H1 (cell line): ENCODE data around the gene KRT9. TPM values are rescaled to one million over a fixed set of nuclear protein-coding genes. Genes with fewer than 3 reads are reported as not detected.

ENCODE experiments used
- CTCF ChIA-PET: fragments of 300-600 bp; sonication (Branson Sonifier 250); formaldehyde crosslinking; loops from one replicate; lab custom pipeline; 2021; ENCODE audit not compliant: partially characterized antibody; lab: Charles Lee
- POLR2A ChIA-PET: fragments of 300-600 bp; sonication (Branson Sonifier 250); formaldehyde crosslinking; loops from one replicate; lab custom pipeline; 2021; ENCODE audit warnings: inconsistent platforms; ENCODE audit not compliant: partially characterized antibody; lab: Charles Lee
- DNase-seq, 2 experiments: peaks; one replicate each; pipeline versions ENCODE4 v3.0.0 to v3.0.0-alpha.2; 2010 to 2022; ENCODE audit warnings: low spot score in 2 of 2, low read depth in 1 of 2, mixed read lengths in 1 of 2
- FAIRE-seq: peaks from 2 replicates; lab custom pipeline; 2011; peaks lifted over from hg19 to GRCh38; lab: Jason Lieb, UNC
- H2AFZ ChIP-seq: 2 replicates; pipeline ENCODE4 v1.8.1; 2012; ENCODE audit warnings: low read length, inconsistent platforms
- H2AK5ac ChIP-seq: 2 replicates; pipeline ENCODE4 v1.6.1; 2013; ENCODE audit warnings: low read depth, low read length
- H2BK120ac ChIP-seq: replicated peaks from 2 replicates; pipeline ENCODE3; 2013; ENCODE audit warnings: low read depth, low read length, inconsistent platforms
- H2BK12ac ChIP-seq: 2 replicates; pipeline ENCODE4 v1.6.1; 2013; ENCODE audit warnings: low read depth, low read length
- H2BK15ac ChIP-seq: 2 replicates; pipeline ENCODE4 v1.6.1; 2013; ENCODE audit warnings: low read length
- H2BK20ac ChIP-seq: 2 replicates; pipeline ENCODE4 v1.6.1; 2013; ENCODE audit warnings: low read length
- H2BK5ac ChIP-seq: 2 replicates; pipeline ENCODE4 v1.6.1; 2013; ENCODE audit warnings: low read depth, low read length
- H3K14ac ChIP-seq: 2 replicates; pipeline ENCODE4 v1.6.1; 2013; ENCODE audit warnings: inconsistent platforms; ENCODE audit not compliant: insufficient read length
- H3K18ac ChIP-seq: 2 replicates; pipeline ENCODE4 v1.6.1; 2013; ENCODE audit warnings: low read length; ENCODE audit errors: extremely low read depth
- H3K23ac ChIP-seq: 2 replicates; pipeline ENCODE4 v1.6.1; 2013; ENCODE audit warnings: inconsistent platforms; ENCODE audit not compliant: insufficient read length
- H3K23me2 ChIP-seq: 2 replicates; pipeline ENCODE4 v1.6.1; 2013; ENCODE audit warnings: low read depth, low read length
- H3K27ac ChIP-seq: 2 replicates; pipeline ENCODE4 v1.6.1; 2011; ENCODE audit warnings: low read depth, low read length, inconsistent platforms
- H3K27me3 ChIP-seq, 4 experiments: replicated peaks in 1 of 4; 1 replicate in 1 of 4; 2 replicates in 3 of 4; pipeline versions ENCODE4 v1.6.1 to v1.8.1; 2011 to 2013; ENCODE audit warnings: low read length in 3 of 4, mild to moderate bottlenecking in 3 of 4, inconsistent platforms in 2 of 4, mixed read lengths in 2 of 4, moderate library complexity in 1 of 4; ENCODE audit not compliant: control insufficient read depth in 3 of 4, insufficient read depth in 3 of 4; ENCODE audit errors: extremely low read depth in 1 of 4
- H3K36me3 ChIP-seq, 4 experiments: 2 replicates each; pipeline versions ENCODE4 v1.6.1 to v1.8.1; 2011 to 2013; ENCODE audit warnings: mild to moderate bottlenecking in 4 of 4, low read length in 3 of 4, moderate library complexity in 2 of 4, control low read depth in 1 of 4, inconsistent platforms in 1 of 4; ENCODE audit not compliant: insufficient read depth in 4 of 4, control insufficient read depth in 2 of 4
- H3K4ac ChIP-seq: replicated peaks from 2 replicates; pipeline ENCODE3; 2013; ENCODE audit warnings: low read length, low read depth, mixed read lengths, inconsistent platforms; ENCODE audit not compliant: insufficient read length
- H3K4me1 ChIP-seq, 4 experiments: replicated peaks in 1 of 4; 1 replicate in 1 of 4; 2 replicates in 3 of 4; pipeline versions ENCODE4 v1.6.1 to v1.8.1; 2011 to 2013; ENCODE audit warnings: low read length in 3 of 4, inconsistent platforms in 2 of 4, mixed read lengths in 1 of 4; ENCODE audit not compliant: insufficient read depth in 4 of 4, control insufficient read depth in 3 of 4
- H3K4me2 ChIP-seq, 2 experiments: 2 replicates each; pipeline versions ENCODE4 v1.6.1 to v1.8.1; 2011 to 2013; ENCODE audit warnings: low read depth in 2 of 2, low read length in 2 of 2, control low read depth in 1 of 2, inconsistent platforms in 1 of 2, mild to moderate bottlenecking in 1 of 2; ENCODE audit not compliant: insufficient read depth in 1 of 2
- H3K4me3 ChIP-seq, 4 experiments: fragments of 200-600, 300-600 bp in 1 of 4; sonication (generic), shearing (Covaris generic), sonication (Bioruptor Twin) in 1 of 4; 2 replicates each; pipeline versions ENCODE4 v1.5.1 to v1.8.1; 2011 to 2016; ENCODE audit warnings: low read length in 4 of 4, low read depth in 3 of 4, control low read depth in 2 of 4, inconsistent platforms in 2 of 4, mild to moderate bottlenecking in 2 of 4, mixed read lengths in 1 of 4, moderate library complexity in 1 of 4; ENCODE audit not compliant: insufficient read depth in 2 of 4; ENCODE audit errors: extremely low read depth in 1 of 4
- H3K56ac ChIP-seq: replicated peaks from 2 replicates; pipeline ENCODE3; 2013; ENCODE audit warnings: low read depth, mild to moderate bottlenecking, mixed read lengths, low read length, inconsistent platforms; ENCODE audit not compliant: insufficient read length
- H3K79me1 ChIP-seq: 2 replicates; pipeline ENCODE4 v1.6.1; 2013; ENCODE audit warnings: low read depth, low read length, control low read depth
- H3K79me2 ChIP-seq, 2 experiments: 2 replicates each; pipeline versions ENCODE4 v1.6.1 to v1.8.1; 2012 to 2013; ENCODE audit warnings: low read length in 2 of 2, mild to moderate bottlenecking in 2 of 2, inconsistent platforms in 1 of 2; ENCODE audit not compliant: insufficient read depth in 2 of 2, control insufficient read depth in 1 of 2
- H3K9ac ChIP-seq, 4 experiments: replicated peaks in 1 of 4; 1 replicate in 1 of 4; 2 replicates in 3 of 4; pipeline versions ENCODE4 v1.6.1 to v1.8.1; 2011 to 2013; ENCODE audit warnings: low read depth in 3 of 4, low read length in 3 of 4, control low read depth in 2 of 4, mild to moderate bottlenecking in 2 of 4, moderate library complexity in 2 of 4, inconsistent platforms in 1 of 4; ENCODE audit errors: extremely low read depth in 1 of 4
- H3K9me3 ChIP-seq, 2 experiments: 2 replicates each; pipeline versions ENCODE4 v1.6.1 to v1.8.1; 2012 to 2013; ENCODE audit warnings: mild to moderate bottlenecking in 2 of 2, moderate library complexity in 2 of 2, control low read depth in 1 of 2, inconsistent platforms in 1 of 2, low read depth in 1 of 2, low read length in 1 of 2, mixed read lengths in 1 of 2; ENCODE audit not compliant: insufficient read depth in 2 of 2
- H4K20me1 ChIP-seq, 2 experiments: replicated peaks in 1 of 2; 2 replicates each; pipeline versions ENCODE3 to v1.8.1; 2011 to 2013; ENCODE audit warnings: inconsistent platforms in 2 of 2, low read length in 2 of 2, mild to moderate bottlenecking in 1 of 2; ENCODE audit not compliant: insufficient read depth in 2 of 2, control insufficient read depth in 1 of 2
- H4K5ac ChIP-seq: 2 replicates; pipeline ENCODE4 v1.6.1; 2013; ENCODE audit warnings: low read length, low read depth, mixed read lengths, inconsistent platforms; ENCODE audit not compliant: insufficient read length
- H4K8ac ChIP-seq: 2 replicates; pipeline ENCODE4 v1.8.0; 2013; ENCODE audit warnings: mild to moderate bottlenecking, moderate library complexity, low read length, inconsistent platforms; ENCODE audit not compliant: insufficient read depth; ENCODE audit errors: extremely low read depth
- H4K91ac ChIP-seq: replicated peaks from 2 replicates; pipeline ENCODE3; 2013; ENCODE audit warnings: low read length, mixed read lengths, inconsistent platforms; ENCODE audit not compliant: insufficient read length
- EGR1 ChIP-seq: IDR thresholded peaks from 2 replicates; pipeline ENCODE4 v1.6.1; 2011; ENCODE audit warnings: low read depth, low read length, borderline replicate concordance
- EZH2 ChIP-seq: fragments of 200-600 bp; sonication (generic); IDR thresholded peaks from 2 replicates; pipeline ENCODE4 v1.7.1; 2012; ENCODE audit warnings: low read depth, mild to moderate bottlenecking, moderate library complexity, low read length, inconsistent platforms; ENCODE audit not compliant: severe bottlenecking
- WGBS, 2 experiments: shearing (Covaris generic) in 1 of 2; methylation state at CpG; one replicate each; pipeline versions ENCODE4 v1.1.6 to v1.1.7; 2013 to 2015; ENCODE audit warnings: low lambda C conversion rate in 2 of 2, mixed read lengths in 2 of 2, inconsistent platforms in 1 of 2, low coverage in 1 of 2, missing lambda C conversion rate in 1 of 2; ENCODE audit not compliant: insufficient replicate concordance in 2 of 2, insufficient coverage in 1 of 2, insufficient read length in 1 of 2; ENCODE audit errors: extremely low coverage in 1 of 2, missing lambda C conversion rate in 1 of 2; 5-methylcytosine and 5-hydroxymethylcytosine counted together
- polyA plus RNA-seq, 7 experiments: library from polyadenylated mRNA; depleted of rRNA in 3 of 7; stranded (reverse) in 5 of 7; unstranded in 2 of 7; fragments of >200 nt in 5 of 7; fragments of 200-250 nt in 2 of 7; gene quantifications; 1 replicate in 5 of 7; 2 replicates in 1 of 7; 4 replicates in 1 of 7; pipeline versions ENCODE4 v1.2.1 to v1.2.3, GENCODE V29; 2011 to 2013; ENCODE audit warnings: missing spikeins in 2 of 7, mixed read lengths in 2 of 7
- total RNA-seq: library from RNA; stranded (reverse); fragmentation: NEBNext Ultra II Directional; extraction: Animal tissue kit (Norgen Biotek cat#: 25700); gene quantifications from 2 replicates; pipeline ENCODE4 v1.2.1, GENCODE V29; 2021

The KRT9 gene
- total and polyA plus RNA-seq, 2 of the 8 experiments (the other 6 are each of a cell fraction or from before 2014, with no cell fraction given) = not detected

- Histone ChIP-seq H3K4me1 (peaks cover 0 to 11% (median 3%) of the 10 kb centered on the region in 4 experiments; a peak in 5 of 7 replicates), H3K4me2 (no peak overlapping the region), H3K14ac (no peak overlapping the region), H4K5ac (no peak overlapping the region), H4K8ac (no peak overlapping the region), H2BK5ac (no peak overlapping the region), H3K23ac (no peak overlapping the region), H4K20me1 (no peaks in the 10 kb centered on the region), H4K91ac (no peak overlapping the region), H2BK120ac (no peak overlapping the region), H3K4me3 (no peak overlapping the region)
- FAIRE-seq = no peak
- WGBS, 2 experiments = 93% methylated on average over 12 of the region's 14 CpGs; no CpG with 5 or more reads in 1 of the 2 experiments
- POLR2A ChIA-PET = interaction anchor here (8.0 kb wide), 1 partner anchor 12 kb away, joined by 69 read pairs; the partner anchor contains the start of gene KRT19
- TF ChIP-seq EGR1 (no peak), EZH2 (no peak)
- TF ChIP-seq, all 59 proteins: peak for 0
- Histone ChIP-seq H3K18ac (no peak overlapping the region), H3K79me1 (no peaks in the 10 kb centered on the region), H3K27ac (no peak overlapping the region), H3K79me2 (no peaks in the 10 kb centered on the region), H2AFZ (no peak overlapping the region), H2BK15ac (no peak overlapping the region), H3K27me3 (no peaks in the 10 kb centered on the region; a peak in 1 of 7 replicates), H2AK5ac (no peak overlapping the region), H2BK12ac (0 out of 2 replicates have a peak overlapping the region, but pooled peaks have one; percentile 7), H3K9me3 (no peaks in the 10 kb centered on the region), H3K56ac (no peak overlapping the region), H3K9ac (no peak overlapping the region), H3K36me3 (no peaks in the 10 kb centered on the region), H2BK20ac (no peak overlapping the region), H3K4ac (no peak overlapping the region), H3K23me2 (no peaks in the 10 kb centered on the region; the same call in 1 of the 2 replicates)
- no peak for DNase-seq
- CTCF ChIA-PET = interaction anchor here (0.8 to 4.3 kb wide), 6 partner anchors 11 to 150 kb away, joined by 3 to 30 read pairs (median 3); partner anchors contain the start of gene KRT19
Observed at GRCh38 chr17:41516830-41517283, 55.0 kb downstream of the KRT9 start.
